HepG2 (cell line): Measurements from ENCODE around the gene TUBA4A. TPM values are rescaled to one million over a fixed set of nuclear protein-coding genes. Genes with fewer than 3 reads are reported as not detected.

Experiments used
- CREB3 ChIP-seq: sonication (generic); formaldehyde crosslinking; IDR thresholded peaks from 2 replicates; pipeline ENCODE4 v1.5.0; 2020; ENCODE audit warnings: missing genetic modification reagents
- DNMT1 ChIP-seq: sonication (generic); formaldehyde crosslinking; IDR thresholded peaks from 2 replicates; pipeline ENCODE4 v1.5.1; 2020; ENCODE audit warnings: mild to moderate bottlenecking, missing genetic modification reagents
- GMEB1 ChIP-seq: sonication (generic); formaldehyde crosslinking; IDR thresholded peaks from 2 replicates; pipeline ENCODE4 v1.5.1; 2020; ENCODE audit warnings: missing genetic modification reagents, mild to moderate bottlenecking, borderline replicate concordance
- TIGD3 ChIP-seq: sonication (generic); formaldehyde crosslinking; IDR thresholded peaks from 2 replicates; pipeline ENCODE4 v1.5.1; 2020; ENCODE audit warnings: mild to moderate bottlenecking, missing genetic modification reagents, borderline replicate concordance
- ZNF264 ChIP-seq: sonication (generic); formaldehyde crosslinking; IDR thresholded peaks from 2 replicates; pipeline ENCODE4 v1.4.0; 2020; ENCODE audit warnings: missing genetic modification reagents
- ZNF430 ChIP-seq: sonication (generic); formaldehyde crosslinking; IDR thresholded peaks from 2 replicates; pipeline ENCODE4 v1.9.0; 2021; ENCODE audit warnings: mild to moderate bottlenecking, missing genetic modification reagents
- ZNF569 ChIP-seq: sonication (generic); formaldehyde crosslinking; IDR thresholded peaks from 2 replicates; pipeline ENCODE4 v1.5.0; 2020; ENCODE audit warnings: mild to moderate bottlenecking, missing genetic modification reagents, moderate library complexity, borderline replicate concordance
- ZNF770 ChIP-seq: sonication (generic); formaldehyde crosslinking; IDR thresholded peaks from 2 replicates; pipeline ENCODE4 v1.5.0; 2020; ENCODE audit warnings: mild to moderate bottlenecking, missing genetic modification reagents
- ZNF816 ChIP-seq: sonication (generic); formaldehyde crosslinking; IDR thresholded peaks from 2 replicates; pipeline ENCODE4 v1.8.0; 2022; ENCODE audit warnings: missing genetic modification reagents, mild to moderate bottlenecking, borderline replicate concordance
- polyA plus RNA-seq, 8 experiments: library from polyadenylated mRNA; depleted of rRNA in 3 of 8; stranded (reverse) in 7 of 8; unstranded in 1 of 8; fragments of >200 nt; fragmentation: Illumina TruSeq in 4 of 8; extraction: Trizol in 4 of 8; gene quantifications; 2 replicates each; pipeline versions ENCODE4 v1.2.1 to v1.2.3, GENCODE V29; 2011 to 2016; ENCODE audit warnings: low read depth in 4 of 8, missing spikeins in 1 of 8, mixed read lengths in 1 of 8; ENCODE audit not compliant: insufficient read depth in 1 of 8
- total RNA-seq, 5 experiments: library from RNA; depleted of rRNA; stranded (reverse); fragments of >200 nt; fragmentation: Illumina TruSeq; extraction: Trizol; gene quantifications; 2 replicates each; pipeline ENCODE4 v1.2.3, GENCODE V29; 2016; ENCODE audit warnings: low read depth in 1 of 5
- TF ChIP-seq, protein P1 (sequence below): IDR thresholded peaks from 2 replicates; pipeline ENCODE4 v1.6.1; 2012; ENCODE audit warnings: inconsistent platforms
- TF ChIP-seq, protein P2 (sequence below): sonication (generic); formaldehyde crosslinking; IDR thresholded peaks from 2 replicates; pipeline ENCODE4 v1.5.0; 2020; ENCODE audit warnings: mild to moderate bottlenecking, missing genetic modification reagents, borderline replicate concordance
- TF ChIP-seq, protein P3 (sequence below): sonication (generic); formaldehyde crosslinking; IDR thresholded peaks from 2 replicates; pipeline ENCODE4 v1.9.0; 2021; ENCODE audit warnings: missing genetic modification reagents, borderline replicate concordance

TUBA4A gene
- total and polyA plus RNA-seq, 2 of the 13 experiments (the other 11 are each of a cell fraction or from before 2014, with no cell fraction given): 1.3 to 12.7 TPM

DNA sequence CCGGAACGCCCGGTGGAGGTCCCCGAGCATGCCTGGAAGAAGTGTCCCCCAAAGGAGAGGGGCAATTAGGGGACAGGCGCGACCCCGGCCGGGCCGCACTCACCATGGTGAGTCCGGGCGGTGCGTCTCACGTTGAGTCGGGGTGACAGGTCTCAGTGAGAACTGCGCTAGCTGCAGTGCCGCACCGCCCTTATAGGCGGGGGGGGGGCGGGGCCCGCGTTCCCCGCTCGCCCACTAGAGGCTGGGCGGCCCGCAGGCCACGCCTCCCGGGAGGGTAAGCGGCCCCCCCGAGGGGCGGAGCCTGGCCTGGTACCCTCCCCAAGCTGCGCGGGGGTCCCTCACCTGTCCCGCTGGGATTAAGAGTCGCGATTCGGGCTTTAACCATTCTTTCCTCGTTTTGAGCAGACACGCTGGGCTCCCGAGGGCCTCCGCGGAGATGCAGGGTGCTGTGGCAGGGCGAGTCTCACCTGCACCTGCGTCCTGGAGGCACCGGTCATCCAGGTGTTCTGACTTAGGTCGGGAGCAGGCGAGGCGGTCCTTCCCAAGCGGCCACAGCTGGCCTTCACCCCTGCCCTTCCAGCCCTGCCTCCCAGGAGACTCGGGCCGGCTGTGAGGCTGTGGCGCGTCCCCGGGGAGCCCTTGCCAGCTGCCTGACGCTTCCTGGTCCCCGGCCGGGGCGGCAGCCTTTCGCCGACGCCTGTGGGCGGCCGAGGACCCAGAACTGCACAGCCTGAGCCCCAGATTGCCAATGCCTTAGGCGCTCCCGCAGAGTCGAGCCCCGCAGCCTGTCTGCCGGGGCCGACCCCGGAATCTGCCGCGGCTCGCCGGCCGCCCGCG is at the start of gene TUBA4A (continued):
- TF ChIP-seq, protein P1, sequence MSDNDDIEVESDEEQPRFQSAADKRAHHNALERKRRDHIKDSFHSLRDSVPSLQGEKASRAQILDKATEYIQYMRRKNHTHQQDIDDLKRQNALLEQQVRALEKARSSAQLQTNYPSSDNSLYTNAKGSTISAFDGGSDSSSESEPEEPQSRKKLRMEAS: peak; percentile 60
- TF ChIP-seq CREB3 (CRISPR knock-in tag) (no peak), TIGD3 (CRISPR knock-in tag) (no peak), ZNF264 (CRISPR knock-in tag) (no peak), ZNF569 (CRISPR knock-in tag) (no peak), DNMT1 (CRISPR knock-in tag) (no peak), ZNF430 (peak; percentile 80; the same call in 1 of the 2 replicates), ZNF770 (CRISPR knock-in tag) (peak; percentile 73), ZNF816 (CRISPR knock-in tag) (no peak), GMEB1 (CRISPR knock-in tag) (peak; percentile 64)
- TF ChIP-seq, protein P2, sequence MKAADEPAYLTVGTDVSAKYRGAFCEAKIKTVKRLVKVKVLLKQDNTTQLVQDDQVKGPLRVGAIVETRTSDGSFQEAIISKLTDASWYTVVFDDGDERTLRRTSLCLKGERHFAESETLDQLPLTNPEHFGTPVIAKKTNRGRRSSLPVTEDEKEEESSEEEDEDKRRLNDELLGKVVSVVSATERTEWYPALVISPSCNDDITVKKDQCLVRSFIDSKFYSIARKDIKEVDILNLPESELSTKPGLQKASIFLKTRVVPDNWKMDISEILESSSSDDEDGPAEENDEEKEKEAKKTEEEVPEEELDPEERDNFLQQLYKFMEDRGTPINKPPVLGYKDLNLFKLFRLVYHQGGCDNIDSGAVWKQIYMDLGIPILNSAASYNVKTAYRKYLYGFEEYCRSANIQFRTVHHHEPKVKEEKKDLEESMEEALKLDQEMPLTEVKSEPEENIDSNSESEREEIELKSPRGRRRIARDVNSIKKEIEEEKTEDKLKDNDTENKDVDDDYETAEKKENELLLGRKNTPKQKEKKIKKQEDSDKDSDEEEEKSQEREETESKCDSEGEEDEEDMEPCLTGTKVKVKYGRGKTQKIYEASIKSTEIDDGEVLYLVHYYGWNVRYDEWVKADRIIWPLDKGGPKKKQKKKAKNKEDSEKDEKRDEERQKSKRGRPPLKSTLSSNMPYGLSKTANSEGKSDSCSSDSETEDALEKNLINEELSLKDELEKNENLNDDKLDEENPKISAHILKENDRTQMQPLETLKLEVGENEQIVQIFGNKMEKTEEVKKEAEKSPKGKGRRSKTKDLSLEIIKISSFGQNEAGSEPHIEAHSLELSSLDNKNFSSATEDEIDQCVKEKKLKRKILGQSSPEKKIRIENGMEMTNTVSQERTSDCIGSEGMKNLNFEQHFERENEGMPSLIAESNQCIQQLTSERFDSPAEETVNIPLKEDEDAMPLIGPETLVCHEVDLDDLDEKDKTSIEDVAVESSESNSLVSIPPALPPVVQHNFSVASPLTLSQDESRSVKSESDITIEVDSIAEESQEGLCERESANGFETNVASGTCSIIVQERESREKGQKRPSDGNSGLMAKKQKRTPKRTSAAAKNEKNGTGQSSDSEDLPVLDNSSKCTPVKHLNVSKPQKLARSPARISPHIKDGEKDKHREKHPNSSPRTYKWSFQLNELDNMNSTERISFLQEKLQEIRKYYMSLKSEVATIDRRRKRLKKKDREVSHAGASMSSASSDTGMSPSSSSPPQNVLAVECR (CRISPR knock-in tag): peak; percentile 77
- TF ChIP-seq, protein P3, sequence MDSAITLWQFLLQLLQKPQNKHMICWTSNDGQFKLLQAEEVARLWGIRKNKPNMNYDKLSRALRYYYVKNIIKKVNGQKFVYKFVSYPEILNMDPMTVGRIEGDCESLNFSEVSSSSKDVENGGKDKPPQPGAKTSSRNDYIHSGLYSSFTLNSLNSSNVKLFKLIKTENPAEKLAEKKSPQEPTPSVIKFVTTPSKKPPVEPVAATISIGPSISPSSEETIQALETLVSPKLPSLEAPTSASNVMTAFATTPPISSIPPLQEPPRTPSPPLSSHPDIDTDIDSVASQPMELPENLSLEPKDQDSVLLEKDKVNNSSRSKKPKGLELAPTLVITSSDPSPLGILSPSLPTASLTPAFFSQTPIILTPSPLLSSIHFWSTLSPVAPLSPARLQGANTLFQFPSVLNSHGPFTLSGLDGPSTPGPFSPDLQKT (CRISPR knock-in tag): no peak
